CD4-positive, alpha-beta T cell treated with Interleukin-4 for 1 hour (primary cell): Measurements from ENCODE around the gene RNF126.
"Not testable (repeated sequence)": the region's sequence is repeated elsewhere in the genome, so short reads cannot be mapped to it uniquely, and the experiment has no call there.

ENCODE experiments used
- DNase-seq, 2 donors: peaks; one replicate each; pipeline ENCODE4 v3.0.0-alpha.2; 2020 to 2022

Gene RNF126

DNA sequence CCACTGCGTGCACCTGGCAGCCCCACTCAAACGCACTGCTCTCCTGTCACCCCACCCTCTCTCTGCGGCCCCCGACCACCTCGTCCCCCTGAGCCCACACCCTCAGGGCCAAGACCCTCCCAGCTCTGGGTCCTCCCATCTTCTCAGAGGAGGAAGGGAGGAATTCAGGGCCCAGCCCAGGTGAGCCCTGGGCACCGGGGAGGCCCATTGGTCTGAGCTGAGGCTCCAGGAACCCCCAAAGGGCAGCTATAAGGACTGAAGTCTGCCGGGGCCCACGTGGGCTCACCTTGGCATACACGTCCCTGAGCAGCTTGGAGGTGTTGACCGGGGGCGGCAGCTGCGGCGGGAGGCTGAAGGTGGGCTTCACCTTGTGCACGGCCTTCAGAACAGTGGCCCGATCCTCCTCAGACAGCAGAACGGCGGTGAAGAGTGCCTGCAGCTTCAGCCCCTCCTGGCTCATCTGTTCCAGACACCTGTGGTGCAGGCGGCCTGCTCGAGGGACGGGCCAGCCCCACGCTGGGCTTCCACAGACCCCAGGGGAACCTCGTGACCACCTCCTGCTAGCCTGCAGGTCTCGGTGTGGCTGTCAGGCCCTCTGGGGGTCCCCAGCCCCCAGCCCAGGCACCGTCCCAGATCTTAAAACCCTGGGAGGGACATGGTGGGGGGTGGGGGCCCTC lies 38.4 kb downstream of the RNF126 start:
- DNase-seq, result no peak

DNA sequence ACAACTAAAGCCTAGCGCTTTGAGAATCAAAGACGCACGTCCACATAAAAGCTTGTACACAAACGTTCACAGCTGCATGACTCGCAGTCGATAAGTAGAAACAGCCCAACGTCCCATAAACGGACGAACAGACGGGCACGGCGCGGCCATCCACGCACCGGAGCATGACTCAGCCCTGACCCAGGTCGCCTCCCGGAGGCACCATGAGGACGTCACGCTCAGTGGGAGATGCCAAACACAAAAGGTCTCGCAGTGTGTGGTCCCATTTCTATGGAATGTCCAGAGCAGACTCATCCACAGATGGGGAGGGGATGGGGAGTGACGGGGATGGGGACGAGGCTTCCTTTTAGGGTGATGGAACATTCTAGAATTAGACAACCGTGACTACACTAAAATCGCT lies 39.0 kb downstream of the RNF126 start:
- no peak for DNase-seq

DNA sequence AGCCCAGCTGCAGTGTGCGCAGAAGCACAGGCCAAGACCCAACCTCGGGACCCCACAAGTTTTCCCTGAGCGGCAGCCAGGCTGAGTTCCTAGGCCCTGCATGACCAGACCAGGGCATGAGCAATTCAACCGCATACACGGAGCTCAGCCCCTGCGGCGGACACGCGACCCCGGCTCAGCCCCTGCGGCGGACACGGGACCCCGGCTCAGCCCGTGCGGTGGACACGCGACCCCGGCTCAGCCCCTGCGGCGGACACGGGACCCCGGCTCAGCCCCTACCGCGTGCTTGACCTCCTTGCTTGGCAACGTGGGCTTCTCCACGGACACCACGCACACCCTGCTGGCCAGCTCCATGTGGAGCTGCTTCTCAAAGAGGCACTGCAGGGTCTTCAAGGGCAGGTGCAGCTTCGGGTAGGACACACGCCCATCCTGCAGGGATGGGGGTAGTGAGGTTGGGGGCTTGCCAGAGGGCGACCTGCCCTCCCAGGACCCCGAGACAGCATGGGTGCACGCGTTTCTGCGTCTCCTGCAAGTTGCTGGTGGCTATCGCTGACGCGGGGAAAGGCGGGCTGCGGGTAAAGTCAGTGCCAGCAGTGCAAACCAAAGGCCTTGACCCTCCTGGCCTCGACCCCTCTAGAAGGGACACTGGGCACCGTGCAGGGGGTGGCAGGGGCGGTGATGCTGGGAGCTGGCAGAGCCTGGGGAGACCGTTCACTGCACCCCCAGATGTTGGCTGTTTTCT lies 39.7 kb downstream of the RNF126 start:
- DNase-seq, result no peak

DNA sequence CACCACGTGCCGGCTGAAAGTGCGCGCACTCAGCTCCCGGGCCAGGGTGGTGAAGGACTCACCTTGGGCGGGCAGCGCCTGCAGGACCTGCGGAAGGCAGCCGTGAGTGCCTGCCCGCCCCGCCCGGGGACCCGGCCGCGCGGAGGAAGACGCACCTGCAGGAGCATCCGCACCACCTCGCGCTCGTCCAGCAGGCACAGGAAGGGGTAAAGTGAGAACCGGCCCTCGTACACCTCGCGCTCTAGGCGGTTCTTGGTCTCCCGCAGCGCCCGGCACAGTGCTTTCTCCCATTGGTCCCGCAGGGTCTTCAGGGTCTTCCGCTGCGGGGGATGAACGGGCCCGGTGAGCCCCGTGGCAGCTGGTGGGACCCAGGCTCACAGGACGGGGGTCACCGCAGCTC lies 40.3 kb downstream of the RNF126 start:
- DNase-seq, result no peak

DNA sequence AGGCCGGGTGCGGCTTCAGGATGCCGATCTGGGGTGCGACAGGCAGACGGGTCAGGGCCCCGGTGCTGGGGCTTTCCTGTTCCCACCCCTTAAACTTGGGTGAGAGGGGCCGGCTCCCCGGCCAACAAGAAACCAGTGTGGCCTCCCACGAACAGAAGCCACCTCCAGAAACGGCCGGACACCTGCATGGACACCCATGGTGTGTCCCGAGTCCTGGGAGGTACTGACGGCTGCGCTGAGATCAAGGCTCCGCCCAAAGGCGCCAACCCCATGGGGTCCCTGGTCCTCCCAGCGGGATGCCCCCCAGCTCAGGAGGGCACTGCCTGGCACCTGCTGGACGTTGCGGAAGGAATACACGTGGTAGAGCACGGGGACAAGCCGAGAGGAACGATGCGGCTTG lies 41.2 kb downstream of the RNF126 start:
- DNase-seq, result no peak

DNA sequence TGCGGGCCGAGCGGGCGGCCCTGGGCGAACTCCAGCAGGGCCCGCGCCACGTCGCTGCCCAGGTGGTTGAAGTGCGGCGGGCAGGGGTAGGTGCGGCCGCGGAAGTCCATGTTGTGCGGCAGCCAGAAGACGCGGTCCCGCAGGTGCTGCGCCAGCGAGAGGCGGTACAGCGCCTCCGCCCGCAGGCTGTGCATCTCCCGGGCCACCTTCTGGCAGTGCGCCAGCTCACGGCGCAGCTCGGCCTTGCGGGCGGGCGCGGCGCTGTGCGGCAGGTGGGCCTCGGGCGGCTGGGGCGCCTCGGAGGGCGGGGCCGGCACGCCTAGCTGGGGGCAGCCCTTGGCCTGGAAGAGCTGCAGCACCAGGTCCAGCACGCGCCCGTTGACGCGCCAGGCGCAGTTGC lies 41.8 kb downstream of the RNF126 start:
- not testable (repeated sequence) for DNase-seq

DNA sequence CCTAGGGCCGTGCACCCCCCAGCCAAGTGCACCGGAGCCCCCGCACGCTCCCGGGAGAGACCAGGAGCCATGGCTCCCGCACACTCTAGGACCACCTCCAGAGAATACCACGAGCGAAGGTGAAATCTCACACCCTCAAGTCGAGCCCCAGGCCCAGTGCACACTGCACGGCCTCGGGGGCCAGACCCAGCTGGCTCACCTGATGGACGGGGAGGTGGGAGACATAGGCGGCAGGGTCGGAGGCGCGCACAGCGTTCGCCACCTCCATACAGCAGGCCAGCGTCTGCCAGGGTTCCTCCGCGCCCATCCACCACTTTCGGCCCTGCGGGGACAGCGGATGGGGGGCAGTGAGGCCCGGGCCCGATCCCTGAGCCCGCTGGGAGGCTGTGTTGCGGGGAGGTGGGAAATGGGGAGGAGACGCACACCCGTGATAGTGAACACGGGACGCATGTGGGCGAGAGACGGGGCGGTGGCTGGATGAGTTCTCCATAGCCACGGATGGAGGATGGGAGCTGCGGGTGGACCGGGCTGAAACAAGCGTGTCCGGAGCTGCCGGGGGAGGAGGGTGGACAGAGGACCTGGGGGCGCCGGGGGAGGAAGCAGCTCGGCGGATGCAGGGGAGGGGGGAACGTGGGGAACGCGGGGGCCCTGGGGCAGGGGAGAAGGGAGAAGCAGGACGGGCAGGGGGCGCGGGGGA lies 42.7 kb downstream of the RNF126 start:
- no peak for DNase-seq

DNA sequence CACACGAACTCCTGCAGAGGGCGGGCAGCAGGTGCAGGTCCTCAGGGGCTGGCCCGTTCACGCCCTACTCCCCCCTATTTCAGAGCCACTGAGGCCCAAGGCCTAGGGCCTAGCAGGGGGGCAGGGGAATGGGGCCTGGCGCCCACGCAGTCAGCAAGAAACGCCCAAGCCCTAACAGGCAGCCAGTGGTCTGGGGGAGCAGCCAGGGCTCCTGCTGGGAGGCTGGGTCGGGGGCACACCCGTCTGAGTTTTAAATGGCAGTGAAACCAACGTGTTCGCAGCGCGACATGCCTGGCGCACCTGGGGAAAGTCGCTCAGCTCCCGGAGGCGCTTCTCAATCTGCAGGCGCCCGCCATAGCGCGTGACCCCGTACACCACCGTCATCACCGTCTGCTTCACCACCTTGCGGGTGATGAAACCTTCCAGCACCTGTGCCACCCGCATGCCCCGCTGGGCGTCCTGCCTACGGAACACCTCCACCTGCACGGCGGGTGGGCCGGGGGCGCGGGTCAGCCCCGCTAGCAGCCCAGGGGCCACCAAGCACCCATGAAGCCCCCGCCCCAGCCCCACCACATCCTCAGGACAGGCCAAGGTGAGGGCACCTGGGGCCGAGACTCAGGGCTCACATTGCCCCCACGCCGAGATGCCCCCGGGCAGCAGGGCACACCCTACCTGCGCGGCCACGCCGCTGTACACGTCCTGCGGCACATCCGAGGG lies 43.6 kb downstream of the RNF126 start:
- DNase-seq, result no peak

DNA sequence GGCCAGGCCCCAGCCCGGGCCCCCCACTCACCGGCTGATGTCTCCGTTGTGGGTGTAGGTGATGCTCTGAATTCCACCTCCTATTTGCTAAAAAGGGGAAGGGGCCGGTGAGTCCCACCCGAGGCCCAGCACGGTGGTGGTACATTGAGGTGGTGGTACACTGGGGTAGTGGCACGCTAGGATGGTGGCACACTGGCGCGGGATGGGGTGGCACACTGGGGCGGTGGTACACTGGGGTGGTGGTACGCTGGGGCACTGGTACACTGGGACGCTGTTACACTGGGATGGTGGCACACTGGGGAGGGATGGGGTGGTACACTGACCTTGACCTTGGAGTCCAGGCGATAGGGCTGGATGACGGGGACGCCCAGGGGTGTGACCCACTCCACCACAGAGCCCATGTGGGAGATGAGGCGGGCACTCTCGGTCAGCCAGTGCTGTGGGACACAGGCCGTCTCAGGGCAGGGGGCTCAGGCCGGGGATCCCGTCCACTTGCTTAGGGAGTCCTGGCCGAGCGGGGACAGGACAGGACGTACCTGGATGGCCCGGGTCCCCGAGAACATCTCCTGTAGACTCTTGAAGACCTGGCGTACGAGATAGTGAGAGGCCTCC lies 44.2 kb downstream of the RNF126 start:
- no peak for DNase-seq

DNA sequence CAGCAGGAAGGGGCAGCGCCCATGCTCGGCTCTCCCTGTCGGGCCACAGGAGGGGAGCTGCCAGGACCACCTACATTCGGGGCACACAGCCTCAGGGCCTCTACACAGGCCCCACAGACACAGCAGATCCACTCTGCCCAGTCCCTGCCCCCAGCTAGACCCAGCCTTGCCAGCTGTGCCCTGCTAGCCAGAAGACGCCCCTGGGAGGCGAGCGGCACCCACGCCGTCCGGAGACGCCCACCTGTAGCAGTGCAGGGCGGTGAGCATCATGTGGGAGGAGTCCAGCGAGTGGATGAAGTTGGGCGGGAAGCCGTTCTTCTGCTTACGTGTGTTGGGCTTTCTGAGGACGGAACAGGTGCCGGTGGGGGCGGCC lies 44.8 kb downstream of the RNF126 start:
- no peak for DNase-seq

DNA sequence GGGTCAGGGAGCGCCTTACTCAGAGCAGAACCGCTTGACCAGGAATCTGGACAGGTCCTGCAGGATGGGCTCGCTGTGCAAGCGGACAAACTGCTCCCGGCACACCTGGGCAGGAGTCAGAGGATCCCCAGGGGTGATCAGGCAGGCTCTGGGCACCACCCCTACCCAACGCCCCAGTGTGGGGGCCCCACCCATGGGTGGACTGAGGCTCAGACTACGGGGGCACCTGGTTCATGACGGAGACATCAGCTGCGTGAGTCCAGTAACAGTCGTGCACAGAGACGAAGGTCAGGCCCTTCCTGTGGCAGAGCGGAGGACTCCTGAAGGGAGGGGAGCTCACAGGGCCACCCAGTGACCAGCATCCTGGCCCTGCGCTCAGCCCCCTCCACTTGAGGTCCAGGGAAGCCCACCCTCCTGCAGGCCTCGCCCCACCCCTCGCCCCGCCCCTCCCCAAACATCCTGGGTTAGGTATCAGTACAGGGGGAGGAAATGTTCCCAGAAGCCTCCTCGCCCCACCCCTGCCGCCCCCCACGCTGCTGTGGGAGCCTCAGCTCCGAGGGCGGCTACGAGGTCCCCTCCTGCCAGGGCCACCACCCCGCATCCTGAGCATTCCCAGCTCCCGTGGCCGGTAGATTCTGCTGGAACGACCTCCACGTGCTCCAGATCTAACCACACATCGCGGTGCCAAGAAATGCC lies 45.3 kb downstream of the RNF126 start:
- DNase-seq, result no peak

DNA sequence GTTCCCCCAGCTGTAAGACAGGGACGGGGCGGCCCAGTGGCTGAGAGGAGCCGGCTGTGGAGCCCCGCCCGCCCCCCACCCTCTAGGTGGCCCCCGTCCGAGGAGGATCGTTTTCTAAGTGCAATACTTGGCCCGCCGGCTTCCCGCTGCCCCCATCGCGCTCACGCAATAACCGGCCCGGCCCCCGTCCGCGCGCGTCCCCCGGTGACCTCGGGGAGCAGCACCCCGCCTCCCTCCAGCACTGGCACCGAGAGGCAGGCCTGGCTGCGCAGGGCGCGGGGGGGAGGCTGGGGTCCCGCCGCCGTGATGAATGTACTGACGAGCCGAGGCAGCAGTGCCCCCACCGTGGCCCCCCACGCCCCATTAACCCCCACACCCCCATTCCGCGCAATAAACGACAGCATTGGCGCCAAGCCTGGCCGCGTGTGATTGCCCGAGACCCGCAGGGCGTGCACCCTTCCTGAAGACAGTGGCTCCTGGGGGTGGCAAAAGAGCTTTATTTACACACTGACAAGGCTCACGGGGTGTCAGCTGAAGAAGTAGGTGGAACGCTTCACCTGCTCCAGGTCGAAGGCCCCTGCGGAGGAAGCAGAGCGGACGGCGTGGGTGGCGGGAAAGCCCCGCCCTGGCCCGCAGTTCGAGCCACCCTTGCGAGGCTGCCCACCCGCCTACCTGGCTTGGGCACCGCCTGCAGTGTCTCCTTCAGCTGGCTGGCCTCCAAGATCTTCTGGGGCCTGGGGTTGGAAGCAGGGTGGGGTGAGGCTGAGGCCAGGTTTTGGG lies 46.1 kb downstream of the RNF126 start:
- no peak for DNase-seq

DNA sequence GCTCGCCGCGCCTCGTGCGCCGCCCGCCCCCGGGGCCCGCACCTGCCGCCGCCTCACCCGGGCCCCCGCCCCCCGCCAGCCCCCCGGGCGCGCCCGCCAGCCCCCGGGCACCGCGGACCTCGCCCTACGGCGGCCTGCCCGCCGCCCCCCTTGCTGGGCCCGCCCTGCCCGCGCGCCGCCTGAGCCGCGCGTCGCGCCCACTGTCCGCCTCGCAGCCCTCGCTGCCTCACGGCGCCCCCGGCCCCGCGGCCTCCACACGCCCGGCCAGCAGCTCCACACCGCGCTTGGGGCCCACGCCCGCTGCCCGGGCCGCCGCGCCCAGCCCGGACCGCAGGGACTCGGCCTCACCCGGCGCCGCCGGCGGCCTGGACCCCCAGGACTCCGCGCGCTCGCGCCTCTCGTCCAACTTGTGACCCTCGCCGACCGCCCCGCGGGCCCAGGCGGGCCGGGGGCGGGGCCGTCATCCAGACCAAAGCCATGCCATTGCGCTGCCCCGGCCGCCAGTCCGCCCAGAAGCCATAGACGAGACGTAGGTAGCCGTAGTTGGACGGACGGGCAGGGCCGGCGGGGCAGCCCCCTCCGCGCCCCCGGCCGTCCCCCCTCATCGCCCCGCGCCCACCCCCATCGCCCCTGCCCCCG lies 46.8 kb downstream of the RNF126 start:
- DNase-seq, result no peak

DNA sequence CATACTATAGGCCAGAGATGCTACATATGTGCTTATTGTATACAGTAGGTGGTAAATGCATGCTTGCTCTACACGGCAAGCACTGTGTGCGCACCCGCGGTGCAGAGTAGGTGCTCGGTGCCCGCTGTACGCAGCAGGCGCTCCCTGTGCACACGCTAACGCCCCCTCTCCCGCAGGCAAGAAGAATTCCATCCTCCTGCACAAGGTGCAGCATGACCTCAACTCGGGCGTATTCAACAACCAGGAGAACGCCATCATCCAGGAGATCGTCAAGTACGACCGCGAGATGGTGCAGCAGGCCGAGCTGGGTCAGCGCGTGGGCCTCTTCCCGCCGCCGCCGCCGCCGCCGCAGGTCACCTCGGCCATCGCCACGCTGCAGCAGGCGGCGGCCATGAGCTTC lies 47.4 kb downstream of the RNF126 start:
- DNase-seq, result no peak

DNA sequence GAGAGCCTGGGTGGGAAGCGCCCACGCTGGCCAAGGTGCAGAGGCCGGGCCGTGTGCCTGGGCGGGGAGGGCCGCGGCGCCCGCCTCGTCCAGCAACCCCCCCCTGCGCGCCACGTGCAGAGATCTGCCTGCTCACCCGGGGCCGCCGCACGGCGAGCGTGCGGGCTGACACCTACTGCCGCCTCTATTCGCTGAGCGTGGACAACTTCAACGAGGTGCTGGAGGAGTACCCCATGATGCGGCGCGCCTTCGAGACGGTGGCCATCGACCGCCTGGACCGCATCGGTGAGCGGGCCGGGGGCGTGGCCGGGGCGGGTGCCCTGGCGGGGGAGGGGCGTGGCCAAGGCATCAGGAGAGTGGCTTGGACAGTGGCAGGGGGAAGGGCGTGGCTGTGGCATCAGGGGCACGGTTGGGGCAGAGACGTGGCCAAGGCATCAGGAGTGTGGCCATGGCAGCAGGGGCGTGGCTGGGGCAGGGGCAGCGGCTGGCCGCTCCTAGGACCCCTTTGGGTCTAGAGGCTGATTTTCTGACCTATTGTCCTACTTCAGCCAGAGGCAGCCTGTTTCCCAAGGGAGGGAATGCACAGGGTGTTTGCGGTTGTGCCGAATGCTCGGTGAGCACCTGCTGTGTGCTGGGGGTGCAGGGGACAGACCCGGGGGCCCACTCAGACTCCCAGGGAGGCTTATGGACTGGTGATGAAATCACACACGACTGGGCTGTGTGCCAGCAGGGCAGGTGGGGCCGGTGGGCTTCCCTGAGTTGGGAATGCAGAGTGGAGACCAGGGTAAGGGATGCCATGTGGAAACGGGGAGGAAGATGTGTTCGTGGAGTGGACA lies 49.1 kb downstream of the RNF126 start:
- DNase-seq, result no peak

DNA sequence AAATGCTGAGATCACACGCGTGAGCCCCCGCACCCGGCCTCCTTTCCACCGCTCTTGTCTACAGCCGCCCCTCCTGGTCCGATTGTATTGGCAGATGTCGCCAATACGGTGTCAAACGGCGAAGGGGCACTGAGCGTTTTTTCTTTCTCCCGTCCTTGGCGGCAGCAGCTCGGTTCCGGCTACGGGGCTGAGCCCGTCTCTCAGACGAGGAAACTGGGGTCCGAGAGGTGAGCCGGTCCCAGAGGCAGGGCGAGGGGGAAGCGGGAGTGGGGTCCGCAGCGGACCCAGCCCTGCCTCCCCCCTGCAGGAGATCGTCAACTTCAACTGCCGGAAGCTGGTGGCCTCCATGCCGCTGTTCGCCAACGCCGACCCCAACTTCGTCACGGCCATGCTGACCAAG lies 50.1 kb downstream of the RNF126 start:
- no peak for DNase-seq

DNA sequence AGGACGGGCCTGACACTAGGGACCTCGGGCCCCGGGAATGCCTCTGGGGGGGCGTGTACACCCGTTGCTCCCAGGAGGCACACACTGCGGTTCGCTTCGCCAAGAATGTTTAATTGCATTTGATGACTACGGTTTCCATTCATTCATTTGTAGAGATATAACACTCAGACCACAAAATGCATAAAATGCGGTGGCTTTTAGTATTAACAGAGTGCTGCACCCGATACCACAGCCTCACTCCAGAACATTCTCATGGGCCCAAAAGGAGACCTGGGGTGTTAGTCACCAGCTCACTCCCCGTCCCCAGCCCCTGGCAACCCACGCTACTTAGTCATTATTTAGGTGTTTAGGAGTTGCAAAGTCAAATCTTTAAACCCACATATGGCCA lies 51.5 kb downstream of the RNF126 start:
- DNase-seq, result peak; percentile 39 to 58

DNA sequence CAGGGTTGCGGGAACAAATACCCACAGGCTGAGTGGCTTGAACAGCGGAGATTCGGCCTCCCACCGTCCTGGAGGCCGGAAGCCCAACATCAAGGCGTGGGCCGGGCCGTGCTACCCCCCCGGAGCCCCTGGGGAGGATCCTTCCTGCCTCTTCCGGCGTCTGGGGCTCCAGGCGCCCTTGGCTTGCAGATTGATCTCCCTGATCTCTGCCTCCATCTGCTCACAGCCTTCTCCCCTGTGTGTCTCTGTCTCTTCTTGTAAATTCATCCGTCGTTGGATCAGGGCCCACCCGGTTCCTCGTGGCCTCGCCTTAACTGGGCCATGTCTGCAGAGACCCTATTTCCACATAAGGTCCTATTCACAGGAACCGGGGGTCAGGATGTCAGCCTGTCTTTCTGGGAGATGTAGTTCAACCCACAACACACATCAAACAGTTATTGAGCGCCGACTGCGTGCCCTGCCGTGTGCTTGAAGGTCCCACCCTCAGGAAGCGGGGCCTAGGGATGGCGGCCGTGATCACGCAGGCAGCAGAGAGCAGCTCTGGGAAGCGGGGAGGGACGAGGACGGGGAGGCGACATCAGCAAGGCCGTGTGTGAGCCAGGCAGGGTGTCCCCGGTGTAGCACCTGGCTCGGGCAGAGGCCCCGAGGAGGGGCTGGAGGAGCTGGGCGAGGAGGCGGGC lies 52.1 kb downstream of the RNF126 start:
- peak; percentile 37 to 77 for DNase-seq

DNA sequence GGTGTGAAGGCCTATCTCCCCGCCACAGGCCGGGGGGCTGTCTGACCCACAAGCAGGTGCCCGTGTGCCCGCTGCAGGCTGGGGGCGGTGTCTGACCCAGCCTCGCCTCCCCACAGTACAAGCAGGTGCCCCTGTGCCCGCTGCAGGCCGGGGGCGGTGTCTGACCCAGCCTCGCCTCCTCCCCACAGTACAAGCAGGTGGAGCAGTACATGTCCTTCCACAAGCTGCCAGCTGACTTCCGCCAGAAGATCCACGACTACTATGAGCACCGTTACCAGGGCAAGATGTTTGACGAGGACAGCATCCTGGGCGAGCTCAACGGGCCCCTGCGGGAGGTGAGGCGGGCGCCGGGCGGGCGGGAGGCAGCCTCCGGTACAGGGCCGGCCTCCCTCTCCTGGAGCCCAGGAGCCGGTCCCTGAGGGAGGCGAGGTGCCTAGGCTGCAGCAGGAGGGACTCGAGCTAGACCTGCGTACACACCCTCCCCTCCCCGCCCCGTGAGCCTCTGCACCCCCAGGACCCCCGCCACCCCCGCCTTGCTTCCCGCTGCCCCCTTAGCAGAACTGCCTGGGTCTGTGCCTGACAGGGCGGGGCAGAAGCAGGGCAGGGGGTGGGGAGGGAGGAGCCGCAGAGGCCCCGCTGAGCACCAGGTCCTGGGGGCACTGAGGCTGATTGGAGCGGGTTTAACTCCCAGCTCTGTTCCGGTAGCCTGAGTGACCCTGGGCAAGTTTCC lies 52.8 kb downstream of the RNF126 start:
- peak; percentile 45 to 60 for DNase-seq
